ENCODE results near the gene CSK.

Gene CSK

DNA sequence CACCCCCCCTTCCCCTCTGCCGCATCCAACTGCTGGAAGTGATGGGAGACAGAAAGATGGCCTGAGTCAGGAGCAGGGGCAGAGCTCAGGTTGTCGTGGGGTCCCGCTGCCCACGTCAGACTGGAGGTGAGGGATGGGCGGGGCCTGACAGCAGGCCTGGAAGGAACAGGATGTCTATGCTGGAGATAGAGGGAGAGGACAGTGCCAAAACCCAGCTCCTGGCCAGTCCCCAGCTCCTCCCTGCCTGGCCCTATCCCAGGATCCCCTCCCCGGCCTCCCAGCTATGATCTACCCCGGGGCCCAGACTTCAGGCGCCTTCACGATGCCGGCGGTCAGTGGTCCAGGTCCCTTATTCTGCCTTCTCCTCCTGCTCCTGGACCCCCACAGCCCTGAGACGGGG lies 30.7 kb downstream of the CSK start, which contains the start of gene LMAN1L:
Gene LMAN1L (plus strand): TSS at position 303 of the 400 bp plus-strand sequence. CDS start 20 bp downstream, at position 323.
- H3K4me3 ChIP-seq (ENCODE audit: low read length), result no peak within 1 kb of the TSS
- TF ChIP-seq ZNF274 (IDR thresholded peaks at IDR 0.05; ENCODE audit: low read depth, low read length), result no peak

DNA sequence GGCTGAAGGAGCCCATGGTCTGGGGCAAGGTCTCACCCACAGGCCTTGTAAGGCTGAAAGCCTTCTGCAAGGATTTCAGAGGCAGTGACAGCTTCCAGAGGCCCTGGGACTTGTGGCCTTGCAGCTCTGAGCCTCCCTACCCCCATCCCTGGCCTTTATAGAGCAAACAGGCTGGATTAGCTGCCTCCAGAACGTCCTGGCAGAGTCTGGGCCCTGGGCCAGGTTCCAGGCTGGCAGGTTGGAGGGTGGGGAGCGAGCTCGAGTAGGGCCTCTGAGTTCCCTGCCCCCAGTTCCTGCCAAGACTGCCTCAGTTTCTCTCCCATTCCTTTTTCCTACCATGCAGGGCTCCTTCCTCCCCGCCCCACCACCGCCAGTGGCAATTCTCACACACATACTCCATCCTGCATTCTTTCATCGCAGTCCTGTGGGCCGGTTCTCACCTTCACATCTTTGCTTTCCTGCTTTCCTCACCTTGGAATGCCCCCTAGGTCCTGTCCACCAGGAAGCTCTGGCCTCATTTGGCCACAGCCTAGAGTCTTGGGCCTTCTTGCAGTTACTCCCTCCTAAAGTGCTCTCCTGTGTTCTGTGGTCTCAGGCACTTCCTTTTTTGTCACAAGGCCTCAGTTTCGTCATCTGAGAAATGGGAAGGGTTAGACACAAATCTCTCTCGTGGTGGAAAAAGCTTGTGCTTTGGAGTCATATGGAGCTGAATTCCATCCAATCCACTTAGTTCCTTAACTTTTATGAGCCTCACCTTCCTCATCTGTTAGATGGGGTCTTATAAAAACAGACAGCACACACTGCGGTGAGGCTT lies 33.4 kb downstream of the CSK start:
- no peak overlapping the region for H3K4me3 ChIP-seq (ENCODE audit: low read length)
- TF ChIP-seq ZNF274 (IDR thresholded peaks at IDR 0.05; ENCODE audit: low read depth, low read length), result no peak

DNA sequence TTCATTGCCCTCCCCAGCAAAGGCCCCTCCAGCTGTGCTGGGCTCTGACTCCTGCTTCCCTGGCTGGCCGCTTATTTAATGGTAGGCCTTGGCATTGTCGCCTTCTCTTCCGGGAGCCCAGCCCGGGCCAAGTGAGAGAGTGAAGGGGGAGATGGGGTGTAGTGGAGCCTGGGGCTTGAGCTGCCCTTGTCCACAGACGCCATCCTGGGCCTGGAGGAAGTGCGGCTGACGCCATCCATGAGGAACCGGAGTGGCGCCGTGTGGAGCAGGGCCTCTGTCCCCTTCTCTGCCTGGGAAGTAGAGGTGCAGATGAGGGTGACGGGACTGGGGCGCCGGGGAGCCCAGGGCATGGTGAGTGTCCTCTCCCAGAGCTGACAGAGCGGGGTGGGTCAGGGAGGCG lies 34.1 kb downstream of the CSK start:
- no peak overlapping the region for H3K4me3 ChIP-seq (ENCODE audit: low read length)
- no peak for TF ChIP-seq ZNF274 (IDR thresholded peaks at IDR 0.05; ENCODE audit: low read depth, low read length)

DNA sequence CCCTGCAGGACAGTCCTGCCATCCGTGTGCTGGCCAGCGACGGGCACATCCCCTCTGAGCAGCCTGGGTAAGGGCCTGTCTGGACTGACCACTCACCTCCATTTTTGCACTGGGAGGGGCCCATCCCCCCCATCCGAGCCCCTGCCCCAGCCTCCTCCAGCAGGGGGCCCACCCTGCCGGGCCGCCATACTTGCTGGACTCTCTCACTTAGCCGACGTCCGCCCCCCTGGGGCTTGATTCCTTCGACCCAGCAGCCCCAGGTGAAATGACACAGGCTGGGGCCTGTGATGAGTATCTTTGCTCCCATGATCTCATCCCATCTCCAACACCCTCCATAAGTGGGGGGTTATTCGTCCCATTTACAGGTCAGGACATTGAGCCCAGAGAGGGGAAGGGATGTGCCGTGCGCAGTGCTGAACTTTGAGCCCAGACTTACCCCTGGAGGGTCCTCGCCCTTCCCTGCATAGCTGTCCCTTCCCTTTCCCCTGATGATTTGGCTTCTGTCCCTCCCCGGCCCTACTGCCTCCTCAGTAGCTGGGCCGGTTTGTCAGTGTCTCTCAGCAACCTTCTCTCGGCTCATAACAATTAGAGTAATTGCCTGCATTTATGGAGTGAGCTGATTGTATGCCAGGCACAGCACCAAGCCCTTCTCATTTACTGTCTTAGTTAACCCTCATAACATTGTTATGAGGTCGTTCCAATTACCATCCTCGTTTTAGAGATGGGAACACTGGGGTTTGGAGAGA lies 34.9 kb downstream of the CSK start:
- TF ChIP-seq ZNF274 (IDR thresholded peaks at IDR 0.05; ENCODE audit: low read depth, low read length), result no peak
- H3K4me3 ChIP-seq (ENCODE audit: low read length), result no peak overlapping the region

DNA sequence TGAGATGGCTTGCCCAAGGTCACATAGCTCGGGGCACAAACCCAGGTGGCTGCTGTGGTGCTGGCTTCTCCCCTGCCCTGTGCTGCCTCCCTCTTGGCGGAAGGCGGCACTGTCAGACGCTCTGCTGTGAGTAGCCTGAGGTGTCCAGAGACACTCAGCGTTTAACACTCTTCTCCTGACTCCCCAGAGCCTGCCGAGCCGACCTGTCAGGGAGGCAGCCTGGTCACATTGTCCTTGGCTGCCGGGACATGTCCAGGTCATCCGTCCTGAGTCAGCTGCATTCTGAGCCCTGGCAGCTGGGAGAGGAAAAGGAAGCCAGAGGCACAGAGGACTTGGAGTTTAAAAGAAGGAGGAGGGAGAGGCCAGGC lies 35.5 kb downstream of the CSK start:
- no peak overlapping the region for H3K4me3 ChIP-seq (ENCODE audit: low read length)
- TF ChIP-seq ZNF274 (IDR thresholded peaks at IDR 0.05; ENCODE audit: low read depth, low read length), result no peak

DNA sequence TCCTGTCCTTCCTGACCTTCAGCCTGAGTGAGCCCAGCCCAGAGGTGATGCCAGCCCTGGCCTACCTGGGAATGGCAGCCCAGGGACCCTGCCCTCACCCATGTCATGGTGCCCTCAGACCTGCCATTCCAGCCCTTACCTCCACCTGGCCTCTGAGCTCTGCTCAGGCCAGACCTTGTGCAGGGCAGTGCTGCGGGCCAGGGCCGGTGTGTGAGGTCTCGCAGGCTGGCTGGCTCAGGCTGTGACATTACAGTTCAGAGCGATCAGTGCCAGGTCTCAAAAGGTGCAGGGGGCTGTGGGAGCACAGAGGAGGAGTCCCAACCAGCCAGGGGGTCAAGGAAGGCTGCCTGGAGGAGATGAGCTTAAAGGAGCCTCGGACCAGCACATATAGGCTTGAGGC lies 38.2 kb downstream of the CSK start:
- no peak for TF ChIP-seq ZNF274 (IDR thresholded peaks at IDR 0.05; ENCODE audit: low read depth, low read length)
- H3K4me3 ChIP-seq (ENCODE audit: low read length), result no peak overlapping the region

DNA sequence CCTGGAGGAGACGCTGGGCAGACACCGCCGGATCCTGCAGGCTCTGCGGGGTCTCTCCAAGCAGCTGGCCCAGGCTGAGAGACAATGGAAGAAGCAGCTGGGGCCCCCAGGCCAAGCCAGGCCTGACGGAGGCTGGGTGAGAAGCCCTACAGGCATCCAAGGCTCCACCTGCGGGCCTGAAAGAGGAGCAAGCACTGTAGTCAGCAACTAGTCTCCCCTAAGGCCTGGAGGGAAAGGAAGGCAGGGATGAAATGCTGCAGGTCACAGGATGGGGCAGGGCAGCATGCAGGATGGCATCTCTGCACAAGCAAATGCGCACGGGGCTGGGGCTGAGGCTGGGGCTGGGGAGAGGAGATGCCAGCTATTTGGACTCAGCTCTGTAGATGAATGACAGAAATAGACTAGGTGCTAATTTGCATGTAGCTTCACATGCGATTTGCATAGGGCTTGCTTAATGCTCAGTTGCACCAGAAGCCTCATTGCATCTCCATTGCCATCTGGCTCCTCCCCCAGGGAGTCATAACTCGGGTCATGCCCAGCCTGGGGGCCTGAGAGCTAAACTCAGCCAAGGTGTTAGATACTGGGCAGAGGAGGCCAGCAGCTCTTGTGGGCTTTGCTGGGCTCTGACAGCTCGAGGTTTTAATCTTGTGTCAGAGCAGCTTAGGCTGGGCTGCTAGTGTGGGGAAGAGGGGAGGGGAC lies 39.4 kb downstream of the CSK start:
- TF ChIP-seq ZNF274 (IDR thresholded peaks at IDR 0.05; ENCODE audit: low read depth, low read length), result no peak

DNA sequence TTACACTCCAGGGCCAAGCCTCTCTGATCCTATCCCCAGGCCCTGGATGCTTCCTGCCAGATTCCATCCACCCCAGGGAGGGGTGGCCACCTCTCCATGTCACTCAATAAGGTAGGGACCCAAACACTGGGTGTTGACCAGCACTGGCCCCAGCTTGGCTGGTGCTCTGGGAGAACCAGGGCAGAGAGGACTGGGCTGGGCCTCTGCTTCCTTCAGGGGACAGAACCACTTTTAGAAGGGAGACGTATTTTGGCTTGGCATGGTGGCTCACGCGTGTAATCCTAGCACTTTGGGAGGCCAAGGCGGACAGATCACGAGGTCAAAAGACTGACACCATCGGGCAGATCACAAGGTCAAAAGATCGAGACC lies 39.9 kb downstream of the CSK start:
- H3K4me3 ChIP-seq (ENCODE audit: low read length), result no peak overlapping the region
- no peak for TF ChIP-seq ZNF274 (IDR thresholded peaks at IDR 0.05; ENCODE audit: low read depth, low read length)

More for the DNA sequence above, 39.4 kb downstream of the CSK start:
- H3K4me3 ChIP-seq (ENCODE audit: low read length), result no peak overlapping the region

DNA sequence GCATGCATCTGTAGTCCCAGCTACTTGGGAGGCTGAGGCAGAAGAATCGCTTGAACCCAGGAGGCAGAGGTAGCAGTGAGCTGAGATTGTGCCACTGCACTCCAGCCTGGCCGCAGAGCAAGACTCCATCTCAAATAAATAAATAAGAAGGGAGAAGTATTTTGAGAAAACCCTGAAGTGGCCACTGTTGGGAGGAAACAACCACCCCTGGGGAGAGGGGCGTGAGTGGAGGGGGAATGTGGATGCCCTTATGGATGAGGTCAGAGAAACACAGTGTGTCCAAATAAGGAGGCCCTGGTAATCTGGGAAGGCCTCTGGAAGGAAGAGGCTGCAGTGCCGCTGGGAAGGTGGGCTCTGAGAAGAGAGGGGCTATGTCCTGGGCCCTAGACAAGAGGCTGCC lies 40.4 kb downstream of the CSK start:
- TF ChIP-seq ZNF274 (IDR thresholded peaks at IDR 0.05; ENCODE audit: low read depth, low read length), result no peak
- H3K4me3 ChIP-seq (ENCODE audit: low read length), result no peak overlapping the region

DNA sequence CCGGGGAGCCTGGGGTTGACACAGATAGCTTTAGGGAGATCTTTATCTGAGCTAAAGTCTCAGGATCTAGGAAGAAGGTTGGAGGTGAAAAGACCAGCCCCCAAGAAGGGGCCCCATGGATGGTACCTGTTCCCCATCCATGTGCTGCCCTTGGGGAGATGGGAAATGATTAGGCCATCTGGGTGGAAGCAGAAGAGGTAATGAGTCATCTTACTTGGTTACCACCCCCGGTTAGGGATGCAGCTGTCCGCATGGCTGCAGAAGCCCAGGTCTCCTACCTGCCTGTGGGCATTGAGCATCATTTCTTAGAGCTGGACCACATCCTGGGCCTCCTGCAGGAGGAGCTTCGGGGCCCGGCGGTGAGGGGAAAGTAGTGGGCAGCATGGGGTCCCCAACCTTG lies 41.4 kb downstream of the CSK start:
- no peak overlapping the region for H3K4me3 ChIP-seq (ENCODE audit: low read length)
- no peak for TF ChIP-seq ZNF274 (IDR thresholded peaks at IDR 0.05; ENCODE audit: low read depth, low read length)

DNA sequence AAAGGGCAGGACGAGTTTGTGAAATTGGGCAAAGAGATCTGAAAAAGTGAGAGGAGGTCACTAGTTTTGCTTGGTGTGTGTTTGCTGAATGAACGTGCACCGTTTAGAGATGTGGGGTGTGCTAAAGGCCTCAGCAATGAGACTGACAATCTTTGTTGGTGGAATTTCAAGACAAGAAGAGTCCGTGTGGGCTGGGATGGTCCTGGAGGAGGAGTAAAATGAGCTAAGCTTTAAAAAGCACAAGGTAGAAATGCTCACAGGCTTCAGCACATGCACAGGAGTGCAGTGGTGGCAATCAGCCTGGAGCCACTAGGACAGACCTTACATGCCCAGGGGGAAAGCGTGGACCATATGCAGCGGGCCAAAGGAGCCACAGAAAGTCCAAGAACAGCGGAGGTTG lies 43.1 kb downstream of the CSK start:
- no peak for TF ChIP-seq ZNF274 (IDR thresholded peaks at IDR 0.05; ENCODE audit: low read depth, low read length)
- no peak overlapping the region for H3K4me3 ChIP-seq (ENCODE audit: low read length)

DNA sequence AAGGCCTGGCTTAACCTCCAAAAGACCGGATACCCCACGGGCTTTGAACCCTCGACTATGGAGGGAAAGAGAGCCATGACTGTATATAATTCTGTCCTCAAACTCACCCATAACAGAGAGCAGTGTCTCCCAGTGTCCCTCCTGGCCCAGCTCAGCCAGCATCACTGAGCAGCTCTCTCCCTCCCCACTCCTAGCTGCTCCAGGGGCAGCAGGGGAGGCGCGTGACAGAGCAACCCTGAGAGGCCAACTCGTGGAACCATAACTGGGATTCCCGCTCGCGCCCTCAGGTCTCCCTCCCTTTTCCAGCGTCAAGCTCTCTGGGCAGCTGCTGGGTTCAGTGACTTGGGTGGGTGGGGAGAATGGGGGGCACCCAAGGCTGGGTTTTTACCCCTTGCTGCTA lies 44.0 kb downstream of the CSK start:
- H3K4me3 ChIP-seq (ENCODE audit: low read length), result no peak overlapping the region
- no peak for TF ChIP-seq ZNF274 (IDR thresholded peaks at IDR 0.05; ENCODE audit: low read depth, low read length)

DNA sequence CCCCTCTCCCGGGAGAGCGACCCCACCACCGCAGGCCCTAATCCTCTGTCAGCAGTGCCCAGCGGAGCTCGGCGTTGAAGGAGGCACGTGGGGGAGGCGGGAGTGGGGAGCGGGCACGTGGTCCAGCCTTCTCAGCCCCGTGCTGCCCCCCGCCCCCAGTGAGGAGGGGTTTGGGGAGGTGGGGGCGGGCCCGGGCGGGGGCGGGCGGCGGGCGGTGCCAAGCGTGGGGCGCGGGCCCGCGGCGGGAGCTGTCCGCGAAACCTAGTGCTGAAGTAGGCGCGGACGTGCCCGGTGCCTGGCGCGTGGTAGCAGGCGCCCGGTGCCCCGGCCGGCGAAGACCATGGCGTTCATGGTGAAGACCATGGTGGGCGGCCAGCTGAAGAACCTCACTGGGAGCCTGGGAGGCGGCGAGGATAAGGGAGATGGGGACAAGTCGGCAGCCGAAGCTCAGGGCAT lies 44.5 kb downstream of the CSK start, which contains the start of gene CPLX3:
Gene CPLX3 (plus strand): TSS at position 264 of the 456 bp plus-strand sequence. CDS start 77 bp downstream, at position 341.
- no peak for TF ChIP-seq ZNF274 (IDR thresholded peaks at IDR 0.05; ENCODE audit: low read depth, low read length)
- H3K4me3 ChIP-seq (ENCODE audit: low read length), result no peak within 1 kb of the TSS

DNA sequence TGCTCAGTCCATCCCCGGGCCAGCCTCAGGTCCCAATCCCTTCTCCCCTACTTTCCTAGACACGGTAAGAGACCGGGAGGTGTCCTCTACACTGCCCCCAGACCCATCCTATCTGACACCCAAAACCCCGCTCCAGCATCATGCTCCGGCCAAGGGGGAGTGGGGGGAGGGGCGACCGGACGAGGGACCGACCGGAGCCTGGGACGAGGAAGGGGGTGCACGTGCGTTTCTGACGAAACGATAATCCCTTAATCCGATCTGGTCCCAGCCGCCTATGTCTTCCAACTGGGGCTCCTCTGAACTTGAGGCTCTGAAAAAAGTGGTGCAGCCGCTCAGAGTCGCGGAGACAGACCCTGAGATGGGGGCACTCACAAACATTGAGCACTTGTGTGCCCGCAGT lies 45.0 kb downstream of the CSK start:
- TF ChIP-seq ZNF274 (IDR thresholded peaks at IDR 0.05; ENCODE audit: low read depth, low read length), result no peak
- H3K4me3 ChIP-seq (ENCODE audit: low read length), result no peak overlapping the region

Data from GM08714 (cell line).